Hematopoietic multipotent progenitor cell treated with erythropoietin and hydrocortisone succinate and interleukin-3 and kit ligand, for 4 days (in vitro differentiated cells): ENCODE measurements around the gene DRC7.

Experiments
- DNase-seq: peaks from one replicate; pipeline ENCODE4 v3.0.0-alpha.2; 2015

DRC7 gene

GRCh38 chr16:57765160-57765728 is 70.6 kb downstream of the DRC7 start:
- DNase-seq, result no peak

- DNase-seq, result no peak
These were observed 72.2 kb downstream of the DRC7 start for GRCh38 chr16:57766714-57767348.

- DNase-seq, result no peak
These were observed 75.0 kb downstream of the DRC7 start for GRCh38 chr16:57769541-57770145.

- DNase-seq, result no peak
These were observed 75.8 kb downstream of the DRC7 start for GRCh38 chr16:57770361-57770760.

GRCh38 chr16:57771141-57771785 is 76.7 kb downstream of the DRC7 start:
- no peak for DNase-seq

- no peak for DNase-seq
These were observed 78.4 kb downstream of the DRC7 start for GRCh38 chr16:57773019-57773418.

GRCh38 chr16:57773655-57774295 is 79.2 kb downstream of the DRC7 start:
- no peak for DNase-seq

GRCh38 chr16:57774705-57775285 is 80.2 kb downstream of the DRC7 start:
- DNase-seq, result no peak

GRCh38 chr16:57775661-57776469 is 81.3 kb downstream of the DRC7 start:
- DNase-seq, result peak; percentile 40

- no peak for DNase-seq
These were observed 84.1 kb downstream of the DRC7 start for GRCh38 chr16:57778658-57779057.

- peak; percentile 41 for DNase-seq
These were observed 85.2 kb downstream of the DRC7 start for GRCh38 chr16:57779836-57780235.

- no peak for DNase-seq
These were observed 86.7 kb downstream of the DRC7 start for GRCh38 chr16:57781349-57781740.
